Measurements from ENCODE around the gene TENM3. TPM values are rescaled to one million over a fixed set of nuclear protein-coding genes. Genes with fewer than 3 reads are reported as not detected.

TENM3 gene
- total and polyA plus RNA-seq, 10 of the 15 experiments (the other 5 are each of a cell fraction or from before 2014, with no cell fraction given), result 0.01 to 1.7 (median 0.08) TPM; not detected in 2

- intact Hi-C loops (cut with micrococcal nuclease; ENCODE audit: unreplicated experiment), result no loop called here
- CTCF ChIA-PET, result no interaction called here
- no peak overlapping the region for H3K4me2 ChIP-seq (ENCODE audit: control insufficient read depth, insufficient read depth)
- H3K9me3 ChIP-seq (replicated peaks; ENCODE audit: control insufficient read depth, insufficient read depth, low read length), result no peaks in the 10 kb centered on the region
- no peaks in the 10 kb centered on the region for H3K36me3 ChIP-seq (ENCODE audit: control insufficient read depth in 2 of 2, insufficient read depth in 2 of 2, low read length in 1 of 2)
- FAIRE-seq, result no peak
- H2AFZ ChIP-seq (ENCODE audit: control insufficient read depth, low read depth, low read length), result no peak overlapping the region
- no peaks in the 10 kb centered on the region for H4K20me1 ChIP-seq (ENCODE audit: control insufficient read depth, insufficient read depth)
- DNase-seq (ENCODE audit: low read depth, low spot score), result no peak
- whole genome bisulfite sequencing (ENCODE audit: insufficient coverage, insufficient replicate concordance, low lambda C conversion rate, missing lambda C conversion rate), result 0% methylated on average over 1 of the region's 1 CpG
- H3K79me2 ChIP-seq (ENCODE audit: control insufficient read depth, insufficient read depth, low read length), result no peaks in the 10 kb centered on the region
- in situ Hi-C loops (cut with MboI), result no loop called here
- no peak overlapping the region for H3K9ac ChIP-seq (ENCODE audit: control insufficient read depth, insufficient read depth, low read length)
- no peak overlapping the region for H3K27ac ChIP-seq (ENCODE audit: control insufficient read depth, insufficient read depth)
- SMC1A ChIA-PET (ENCODE audit: uncharacterized antibody, unreplicated experiment), result no interaction called here
- H3K4me1 ChIP-seq (ENCODE audit: control insufficient read depth, insufficient read depth, low read length), result no peaks in the 10 kb centered on the region
- ATAC-seq, result no peak
- BruUV-seq (replicated peaks), result no TSS peak
- no peak overlapping the region for H3K4me3 ChIP-seq
- H3K27me3 ChIP-seq (replicated peaks in 1 of 2; ENCODE audit: control insufficient read depth in 2 of 2, insufficient read depth in 2 of 2, low read length in 1 of 2), result no peaks in the 10 kb centered on the region; a peak in 1 of 4 replicates
- POLR2A ChIA-PET, result no interaction called here
- RAD21 ChIA-PET (ENCODE audit: unreplicated experiment), result no interaction called here
- TF ChIP-seq PAX8 (IDR thresholded peaks at IDR 0.05) (no peak), CEBPZ (IDR thresholded peaks at IDR 0.05; ENCODE audit: low read depth, low read length) (no peak), EED (IDR thresholded peaks at IDR 0.05; ENCODE audit: low read depth) (no peak), ZNF24 (IDR thresholded peaks at IDR 0.05) (no peak), RBBP5 (conservative IDR thresholded peaks at IDR 0.05) (no peak), TCF3 (IDR thresholded peaks at IDR 0.05; ENCODE audit: borderline replicate concordance, insufficient read depth, low read depth, low read length) (no peak), IKZF1 (conservative IDR thresholded peaks at IDR 0.05) (no peak), DPF2 (IDR thresholded peaks at IDR 0.05) (no peak), MTA2 (IDR thresholded peaks at IDR 0.05; ENCODE audit: low read depth) (no peak), CHD2 (IDR thresholded peaks at IDR 0.05; ENCODE audit: borderline replicate concordance, low read depth, low read length) (no peak), SMC3 (IDR thresholded peaks at IDR 0.05; ENCODE audit: borderline replicate concordance, low read length) (no peak)
Measured at GRCh38 chr4:182318256-182318655, 75.1 kb downstream of the TENM3 start.

Data from GM12878 (cell line).